AG10803 (cell line): Measurements from ENCODE around the gene UBXN2A.

Experiments used
- DNase-seq: peaks from one replicate; pipeline ENCODE4 v3.0.0; 2010; ENCODE audit warnings: low read depth
- H3K4me3 ChIP-seq: 2 replicates; pipeline ENCODE4 v1.5.1; 2011; ENCODE audit warnings: mild to moderate bottlenecking, low read length, control low read depth
- TF ChIP-seq, protein P1 (sequence below): conservative IDR thresholded peaks from 2 replicates; pipeline ENCODE4 v1.5.1; 2011; ENCODE audit warnings: mild to moderate bottlenecking, low read length, control low read depth, inconsistent platforms

UBXN2A gene

DNA sequence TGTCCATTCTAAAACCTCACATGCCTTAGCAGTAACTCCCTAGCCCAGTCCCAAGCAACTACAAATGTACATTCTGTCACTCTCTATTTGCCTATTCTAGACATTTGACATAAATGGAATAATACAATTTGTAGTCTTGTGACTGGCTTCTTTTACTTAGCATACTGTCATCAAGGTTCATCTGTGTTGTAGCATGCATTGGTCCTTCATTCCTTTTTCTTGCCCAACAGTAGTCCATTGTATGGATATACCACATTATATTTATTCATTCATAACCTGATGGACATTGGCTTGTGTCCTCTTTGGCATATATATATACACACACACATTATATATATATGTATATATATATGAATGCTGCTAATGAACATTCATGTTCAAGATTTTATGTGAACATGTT is 67.4 kb downstream of the UBXN2A start:
- no peak overlapping the region for H3K4me3 ChIP-seq
- DNase-seq: no peak
- TF ChIP-seq, protein P1, sequence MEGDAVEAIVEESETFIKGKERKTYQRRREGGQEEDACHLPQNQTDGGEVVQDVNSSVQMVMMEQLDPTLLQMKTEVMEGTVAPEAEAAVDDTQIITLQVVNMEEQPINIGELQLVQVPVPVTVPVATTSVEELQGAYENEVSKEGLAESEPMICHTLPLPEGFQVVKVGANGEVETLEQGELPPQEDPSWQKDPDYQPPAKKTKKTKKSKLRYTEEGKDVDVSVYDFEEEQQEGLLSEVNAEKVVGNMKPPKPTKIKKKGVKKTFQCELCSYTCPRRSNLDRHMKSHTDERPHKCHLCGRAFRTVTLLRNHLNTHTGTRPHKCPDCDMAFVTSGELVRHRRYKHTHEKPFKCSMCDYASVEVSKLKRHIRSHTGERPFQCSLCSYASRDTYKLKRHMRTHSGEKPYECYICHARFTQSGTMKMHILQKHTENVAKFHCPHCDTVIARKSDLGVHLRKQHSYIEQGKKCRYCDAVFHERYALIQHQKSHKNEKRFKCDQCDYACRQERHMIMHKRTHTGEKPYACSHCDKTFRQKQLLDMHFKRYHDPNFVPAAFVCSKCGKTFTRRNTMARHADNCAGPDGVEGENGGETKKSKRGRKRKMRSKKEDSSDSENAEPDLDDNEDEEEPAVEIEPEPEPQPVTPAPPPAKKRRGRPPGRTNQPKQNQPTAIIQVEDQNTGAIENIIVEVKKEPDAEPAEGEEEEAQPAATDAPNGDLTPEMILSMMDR: no peak

DNA sequence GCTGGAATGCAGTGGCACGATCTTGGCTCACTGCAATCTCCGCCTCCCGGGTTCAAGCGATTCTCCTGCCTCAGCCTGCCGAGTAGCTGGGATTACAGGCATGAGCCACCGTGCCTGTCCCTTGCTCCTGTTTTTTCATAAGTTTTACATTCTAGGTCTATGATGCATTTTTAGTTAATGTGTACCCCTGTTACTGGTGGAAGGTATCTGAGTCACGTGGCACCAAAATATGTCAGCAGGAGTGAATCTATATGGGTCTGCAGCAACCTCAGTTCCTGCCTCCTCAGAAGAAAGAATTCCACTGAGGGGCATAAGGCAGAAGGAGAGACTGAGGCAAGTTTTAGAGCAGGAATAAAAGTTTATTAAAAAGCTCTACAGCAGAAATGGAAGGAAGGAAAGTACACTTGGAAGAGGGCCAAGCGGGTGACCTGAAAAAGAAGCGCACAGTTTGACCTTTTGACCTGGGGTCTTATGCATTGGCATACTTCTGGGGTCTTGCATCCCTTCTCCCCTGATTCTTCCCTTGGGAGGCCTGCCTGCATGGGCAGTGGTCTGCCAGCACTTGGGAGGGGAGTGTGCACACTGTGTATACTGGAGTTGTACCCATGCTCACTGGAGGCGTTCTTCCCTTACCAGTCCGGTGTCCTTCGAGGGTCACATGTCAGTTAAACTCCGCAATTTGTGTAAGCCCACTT is 68.6 kb downstream of the UBXN2A start:
- TF ChIP-seq, protein P1: no peak
- DNase-seq: no peak
- no peak overlapping the region for H3K4me3 ChIP-seq

DNA sequence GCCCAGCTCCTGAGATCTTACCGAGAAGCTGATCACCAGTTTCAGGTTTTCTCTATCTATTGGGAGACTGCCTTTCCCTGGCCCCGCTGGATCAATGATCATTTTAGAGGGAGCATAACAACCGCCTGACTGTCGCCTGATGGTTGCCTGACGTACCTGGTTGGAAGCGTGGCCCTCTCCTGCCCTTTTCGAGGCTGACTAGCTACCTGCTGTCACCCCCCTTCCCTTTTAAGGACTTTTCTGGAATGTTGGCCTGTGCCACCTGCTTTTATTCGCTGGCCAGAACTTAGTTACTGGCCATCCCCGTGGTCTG is 69.1 kb downstream of the UBXN2A start:
- H3K4me3 ChIP-seq: no peak overlapping the region; the same call in 1 of the 2 replicates
- no peak for DNase-seq
- TF ChIP-seq, protein P1: no peak

DNA sequence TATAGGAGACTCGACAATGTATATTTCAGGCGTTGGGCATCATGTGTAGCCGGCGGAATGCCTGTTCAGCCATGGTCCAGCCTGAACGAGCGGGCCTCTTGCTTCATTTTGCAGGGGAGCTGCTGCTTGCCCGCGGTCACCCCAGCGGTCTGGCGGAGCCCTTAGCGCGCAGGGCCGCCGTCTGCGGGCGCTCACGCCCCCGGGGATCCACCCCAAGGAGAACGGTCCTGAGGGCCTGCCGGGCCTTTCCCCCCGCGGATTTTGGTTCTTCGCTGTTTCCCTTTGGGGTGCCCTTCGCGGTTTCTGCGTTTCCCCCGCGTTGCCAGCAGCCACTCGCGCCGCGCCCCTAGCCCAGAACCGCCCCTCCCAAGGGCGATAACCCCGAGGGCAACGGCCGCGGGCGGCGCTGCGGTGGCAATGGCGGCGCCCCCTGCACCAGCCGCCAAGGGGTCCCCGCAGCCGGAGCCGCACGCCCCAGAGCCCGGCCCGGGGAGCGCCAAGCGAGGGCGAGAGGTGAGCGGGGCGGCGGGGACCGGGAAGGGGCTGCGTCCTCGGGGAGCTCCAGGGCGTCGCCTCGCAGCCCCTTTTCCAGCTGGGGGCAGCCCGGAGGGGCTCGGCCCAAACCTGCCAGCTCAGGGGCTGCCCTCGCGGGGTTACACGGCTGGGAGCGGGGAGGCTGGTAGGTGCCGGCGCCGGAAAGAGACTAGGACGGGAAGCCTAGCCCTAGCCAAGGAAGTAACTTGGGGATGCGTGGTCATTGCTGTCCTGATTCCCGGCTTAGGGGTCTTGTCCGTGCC is 69.6 kb downstream of the UBXN2A start, which contains the start of gene MFSD2B:
Gene MFSD2B (plus strand): TSS at position 406 of the 797 bp plus-strand sequence. CDS start 12 bp downstream, at position 418.
- TF ChIP-seq, protein P1: no peak
- DNase-seq: peak; percentile 15
- H3K4me3 ChIP-seq: peak within 1 kb of the TSS; percentile 54

DNA sequence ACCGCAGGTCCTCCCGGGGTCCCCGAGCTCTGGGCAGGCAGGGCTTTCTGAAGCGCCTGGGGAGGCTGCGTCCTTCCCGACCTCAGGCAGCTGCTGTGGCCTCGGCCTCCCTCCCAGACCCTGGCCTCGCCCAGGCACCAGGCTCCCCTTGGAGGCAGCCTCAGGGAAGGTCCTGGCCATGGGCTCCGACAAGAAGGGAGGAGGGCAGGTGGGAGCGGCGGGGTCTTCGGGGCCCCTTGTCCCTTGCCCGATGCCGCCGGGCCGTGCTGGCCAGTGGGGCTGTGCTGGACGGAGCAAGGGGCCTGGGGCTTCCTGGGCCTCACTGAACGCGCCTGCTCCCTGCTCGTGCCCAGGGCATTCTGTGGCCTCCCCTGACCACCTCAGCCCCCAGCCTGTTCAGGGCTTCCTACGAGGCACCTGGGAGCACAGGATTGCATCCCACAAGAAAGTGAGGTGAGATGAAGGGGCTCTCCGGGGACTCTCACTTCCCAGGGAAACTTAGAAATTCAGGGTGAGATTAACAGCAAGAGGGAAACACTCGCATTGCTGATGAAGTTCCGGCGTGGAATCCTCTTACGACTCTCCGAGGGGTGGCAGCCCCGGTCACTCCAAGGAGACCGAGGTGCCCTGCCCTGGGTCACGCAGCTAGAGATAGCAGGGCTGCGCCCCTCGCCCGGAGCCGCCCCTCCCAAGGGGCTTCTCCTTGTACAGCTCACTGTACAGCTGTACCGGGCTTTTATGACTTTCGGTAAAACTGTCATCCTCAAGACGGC is 70.4 kb downstream of the UBXN2A start:
- TF ChIP-seq, protein P1: no peak
- peak overlapping the region; percentile 54 for H3K4me3 ChIP-seq
- DNase-seq: no peak

DNA sequence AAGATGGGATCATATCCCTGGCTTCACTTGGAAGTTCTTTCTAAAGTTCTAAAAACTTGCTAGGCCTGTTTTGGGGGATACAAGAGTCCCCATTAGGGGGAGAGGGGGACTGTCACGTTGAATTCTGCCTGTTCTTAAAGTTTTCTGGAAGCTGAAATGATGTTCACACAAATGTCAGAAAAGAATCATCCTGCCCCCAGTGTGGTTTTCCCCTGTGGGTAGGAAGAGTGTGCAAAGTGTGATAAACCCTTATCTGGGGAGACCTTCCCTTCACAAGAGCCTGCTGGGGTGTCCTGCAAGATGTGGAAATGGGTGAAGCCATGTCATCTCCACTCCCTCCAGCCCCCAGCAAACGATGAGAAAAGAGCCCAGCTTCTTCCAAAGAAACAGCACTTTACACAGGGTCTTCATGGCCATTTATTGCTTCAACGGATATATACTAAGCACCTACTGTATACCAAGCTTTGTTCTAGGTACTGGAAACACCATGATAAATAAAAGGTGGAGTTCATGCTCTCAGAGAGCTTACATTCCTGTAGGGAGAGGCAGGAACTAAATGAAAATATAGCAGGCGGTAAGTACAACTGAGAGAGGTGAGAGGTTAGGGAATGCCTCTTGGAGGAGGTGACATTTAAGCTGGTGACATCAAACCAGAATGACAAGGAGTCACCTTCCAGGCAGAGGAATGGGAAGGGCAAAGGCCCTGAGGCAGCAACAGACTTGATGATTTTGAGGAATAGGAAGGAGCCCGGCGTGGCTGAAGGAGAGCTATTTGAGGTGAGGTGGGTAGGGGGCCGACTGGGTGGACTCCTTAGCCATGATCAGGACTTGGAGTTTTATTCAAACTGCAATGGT is 71.2 kb downstream of the UBXN2A start:
- DNase-seq: no peak
- no peak overlapping the region for H3K4me3 ChIP-seq
- TF ChIP-seq, protein P1: no peak
